ENCODE measurements around the gene CHMP6. TPM values are rescaled to one million over a fixed set of nuclear protein-coding genes. Genes with fewer than 3 reads are reported as not detected.

Gene CHMP6
- total and polyA plus RNA-seq, 4 donors = 9.6 to 24.0 (median 16.7) TPM

DNA sequence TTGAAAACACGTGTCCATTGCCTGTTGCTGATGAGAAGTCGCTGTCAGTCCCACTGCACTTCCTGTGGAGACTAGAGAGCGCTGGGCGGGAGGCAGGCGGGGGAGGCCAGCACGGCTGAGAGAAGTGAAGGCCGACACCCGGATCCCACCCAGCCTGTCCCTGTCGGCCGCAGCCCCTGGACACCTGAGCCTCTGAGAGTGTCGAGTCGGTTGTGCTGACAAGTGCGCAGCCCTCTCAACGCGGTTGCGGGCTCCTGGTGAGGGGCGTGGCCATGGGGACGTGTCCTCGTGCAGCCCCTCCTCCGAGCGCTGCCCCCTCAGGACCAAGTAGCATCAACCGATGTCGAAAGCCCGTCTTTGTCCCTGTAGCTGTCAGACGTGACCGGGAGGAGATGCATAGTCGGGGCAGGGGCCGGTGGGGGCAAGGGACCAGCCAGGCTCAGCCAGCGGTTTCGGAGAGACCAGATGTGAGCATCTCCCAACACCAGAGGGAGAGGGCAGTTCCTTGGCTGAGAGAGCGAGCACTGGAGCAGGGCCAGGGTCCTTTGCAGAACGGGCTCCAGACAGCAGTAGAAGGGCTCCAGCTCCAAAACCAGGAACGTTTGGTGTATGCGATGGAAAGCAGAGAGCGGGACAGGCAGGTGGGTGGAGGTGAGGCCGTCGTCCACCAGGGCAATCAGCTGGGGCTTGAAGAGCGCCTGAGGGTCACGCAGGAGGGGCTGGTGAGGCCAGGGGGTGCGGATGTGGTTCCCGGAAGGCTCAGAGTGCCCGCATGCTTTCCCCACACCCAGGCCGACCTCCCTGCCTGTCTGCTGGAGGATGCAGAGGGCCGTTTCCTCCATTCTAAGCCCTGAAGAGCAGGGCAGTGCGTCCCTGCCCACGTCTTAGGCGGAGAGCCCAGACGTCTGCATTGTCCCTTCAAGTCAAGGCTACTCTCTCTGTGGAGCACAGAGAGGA lies 43.3 kb upstream of the CHMP6 start:
- Histone ChIP-seq H3K4me3 (ENCODE audit: low read depth in 1 of 3, low read length in 3 of 3) (no peak overlapping the region), H3K36me3 (ENCODE audit: control insufficient read depth in 4 of 4, insufficient read depth in 3 of 4, low read depth in 1 of 4, low read length in 3 of 4) (peaks cover 0 to 36% (median 5%) of the 10 kb centered on the region in 4 donors), H3K27ac (ENCODE audit: low read depth in 1 of 2, low read length in 2 of 2) (no peak overlapping the region), H3K9me3 (ENCODE audit: control insufficient read depth in 4 of 4, low read length in 3 of 4) (no peaks in the 10 kb centered on the region), H3K9ac (ENCODE audit: low read depth in 1 of 2, low read length in 2 of 2) (no peak overlapping the region), H3K27me3 (ENCODE audit: control insufficient read depth in 4 of 4, insufficient read depth in 4 of 4, low read length in 3 of 4) (no peaks in the 10 kb centered on the region), H3K4me1 (ENCODE audit: control insufficient read depth in 4 of 4, insufficient read depth in 4 of 4, low read length in 3 of 4) (no peaks in the 10 kb centered on the region)
- TF ChIP-seq ZBTB33 (IDR thresholded peaks at IDR 0.05) = no peak
- no peak for TF ChIP-seq FOXA2 (IDR thresholded peaks at IDR 0.05)
- TF ChIP-seq TAF1 (conservative IDR thresholded peaks at IDR 0.05) = no peak
- no peak for TF ChIP-seq YY1 (IDR thresholded peaks at IDR 0.05)
- no peak for TF ChIP-seq RAD21 (IDR thresholded peaks at IDR 0.05)
- TF ChIP-seq EGR1 (IDR thresholded peaks at IDR 0.05; ENCODE audit: low read depth in 2 of 2) = no peak
- no peak for TF ChIP-seq REST (IDR thresholded peaks at IDR 0.05)
- TF ChIP-seq NR2F2 (IDR thresholded peaks at IDR 0.05) = no peak
- TF ChIP-seq RXRA (IDR thresholded peaks at IDR 0.05) = no peak
- no peak for TF ChIP-seq ATF3 (IDR thresholded peaks at IDR 0.05)
- TF ChIP-seq FOXA1 (IDR thresholded peaks at IDR 0.05) = no peak
- TF ChIP-seq SP1 (IDR thresholded peaks at IDR 0.05) = no peak
- no peak for TF ChIP-seq GABPA (IDR thresholded peaks at IDR 0.05 in 1 of 2, conservative IDR thresholded peaks at IDR 0.05 in 1 of 2)
- no peak for TF ChIP-seq HNF4A (conservative IDR thresholded peaks at IDR 0.05)
- no peak for TF ChIP-seq HNF4G (IDR thresholded peaks at IDR 0.05)
- TF ChIP-seq JUND (IDR thresholded peaks at IDR 0.05) = no peak
- TF ChIP-seq, protein P1, sequence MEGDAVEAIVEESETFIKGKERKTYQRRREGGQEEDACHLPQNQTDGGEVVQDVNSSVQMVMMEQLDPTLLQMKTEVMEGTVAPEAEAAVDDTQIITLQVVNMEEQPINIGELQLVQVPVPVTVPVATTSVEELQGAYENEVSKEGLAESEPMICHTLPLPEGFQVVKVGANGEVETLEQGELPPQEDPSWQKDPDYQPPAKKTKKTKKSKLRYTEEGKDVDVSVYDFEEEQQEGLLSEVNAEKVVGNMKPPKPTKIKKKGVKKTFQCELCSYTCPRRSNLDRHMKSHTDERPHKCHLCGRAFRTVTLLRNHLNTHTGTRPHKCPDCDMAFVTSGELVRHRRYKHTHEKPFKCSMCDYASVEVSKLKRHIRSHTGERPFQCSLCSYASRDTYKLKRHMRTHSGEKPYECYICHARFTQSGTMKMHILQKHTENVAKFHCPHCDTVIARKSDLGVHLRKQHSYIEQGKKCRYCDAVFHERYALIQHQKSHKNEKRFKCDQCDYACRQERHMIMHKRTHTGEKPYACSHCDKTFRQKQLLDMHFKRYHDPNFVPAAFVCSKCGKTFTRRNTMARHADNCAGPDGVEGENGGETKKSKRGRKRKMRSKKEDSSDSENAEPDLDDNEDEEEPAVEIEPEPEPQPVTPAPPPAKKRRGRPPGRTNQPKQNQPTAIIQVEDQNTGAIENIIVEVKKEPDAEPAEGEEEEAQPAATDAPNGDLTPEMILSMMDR (IDR thresholded peaks at IDR 0.05; ENCODE audit: low read depth, low read length, missing input control) = no peak
- no peak for TF ChIP-seq MAX (IDR thresholded peaks at IDR 0.05)
- 92% methylated on average over 48 of the region's 48 CpGs for WGBS
- DNase-seq (ENCODE audit: low spot score) = no peak

Data from liver (tissue), 9 donors.